HepG2 (cell line): ENCODE results near the gene SLC13A5. TPM values are rescaled to one million over a fixed set of nuclear protein-coding genes. Genes with fewer than 3 reads are reported as not detected.

Experiments
- ARID5B ChIP-seq: IDR thresholded peaks from 2 replicates; pipeline ENCODE4 v1.4.0; 2020; ENCODE audit warnings: mild to moderate bottlenecking, missing genetic modification reagents
- FOSL2 ChIP-seq: sonication (generic); formaldehyde crosslinking; IDR thresholded peaks from 2 replicates; pipeline ENCODE4 v1.4.0; 2020; ENCODE audit warnings: missing genetic modification reagents
- FOXK2 ChIP-seq: fragments of 450-650 bp; IDR thresholded peaks from 2 replicates; pipeline ENCODE4 v1.6.1; 2016
- FOXP4 ChIP-seq: sonication (generic); formaldehyde crosslinking; IDR thresholded peaks from 2 replicates; pipeline ENCODE4 v1.4.0; 2020; ENCODE audit warnings: missing genetic modification reagents
- HNRNPUL1 ChIP-seq: fragments of 200-400 bp; formaldehyde crosslinking; IDR thresholded peaks from 2 replicates; pipeline ENCODE4 v1.6.1; 2017; ENCODE audit warnings: low read depth, mild to moderate bottlenecking, low read length, moderate library complexity
- NFYC ChIP-seq: IDR thresholded peaks from 2 replicates; pipeline ENCODE4 v1.6.1; 2016; ENCODE audit warnings: missing genetic modification reagents, missing compliant biosample characterization
- NR2F1 ChIP-seq, 2 experiments: fragments of 450-650 bp in 1 of 2; formaldehyde crosslinking in 1 of 2; IDR thresholded peaks; 2 replicates each; pipeline versions ENCODE4 v1.5.0 to v1.6.1; 2016 to 2020; ENCODE audit warnings: mild to moderate bottlenecking in 1 of 2, missing compliant biosample characterization in 1 of 2, missing genetic modification reagents in 1 of 2, moderate library complexity in 1 of 2
- POGZ ChIP-seq: sonication (generic); formaldehyde crosslinking; IDR thresholded peaks from 2 replicates; pipeline ENCODE4 v1.4.0; 2020; ENCODE audit warnings: mild to moderate bottlenecking, missing genetic modification reagents
- PPARG ChIP-seq: conservative IDR thresholded peaks from 2 replicates; pipeline ENCODE4 v1.6.1; 2016; ENCODE audit warnings: missing biosample characterization, missing genetic modification reagents
- SETDB1 ChIP-seq: sonication (generic); formaldehyde crosslinking; IDR thresholded peaks from 2 replicates; pipeline ENCODE4 v1.5.1; 2020; ENCODE audit warnings: missing genetic modification reagents, mild to moderate bottlenecking, borderline replicate concordance
- SOX6 ChIP-seq, 2 experiments: fragments of 450-650 bp in 1 of 2; sonication (generic) in 1 of 2; formaldehyde crosslinking in 1 of 2; IDR thresholded peaks; 2 replicates each; pipeline versions ENCODE4 v1.4.0 to v1.6.1; 2017 to 2020; ENCODE audit warnings: antibody characterized with exemption in 1 of 2, mild to moderate bottlenecking in 1 of 2, missing genetic modification reagents in 1 of 2
- TARDBP ChIP-seq: sonication (generic); formaldehyde crosslinking; IDR thresholded peaks from 2 replicates; pipeline ENCODE4 v1.8.0; 2022; ENCODE audit warnings: mild to moderate bottlenecking, missing genetic modification reagents
- ZFX ChIP-seq: sonication (generic); formaldehyde crosslinking; IDR thresholded peaks from 2 replicates; pipeline ENCODE4 v1.4.0; 2020; ENCODE audit warnings: mild to moderate bottlenecking, low read depth, missing genetic modification reagents, moderate library complexity
- ZNF101 ChIP-seq: sonication (generic); formaldehyde crosslinking; IDR thresholded peaks from 2 replicates; pipeline ENCODE4 v1.4.0; 2020; ENCODE audit warnings: mild to moderate bottlenecking, low read depth, missing genetic modification reagents, borderline replicate concordance
- ZNF136 ChIP-seq: sonication (generic); formaldehyde crosslinking; IDR thresholded peaks from 2 replicates; pipeline ENCODE4 v1.8.1; 2022; ENCODE audit warnings: low read depth, mild to moderate bottlenecking, moderate library complexity, missing genetic modification reagents
- ZNF292 ChIP-seq: sonication (generic); formaldehyde crosslinking; IDR thresholded peaks from 2 replicates; pipeline ENCODE4 v1.8.1; 2022; ENCODE audit warnings: mild to moderate bottlenecking, low read depth, missing genetic modification reagents, borderline replicate concordance
- ZNF749 ChIP-seq: sonication (generic); formaldehyde crosslinking; IDR thresholded peaks from 2 replicates; pipeline ENCODE4 v1.8.0; 2022; ENCODE audit warnings: mild to moderate bottlenecking, missing genetic modification reagents, moderate library complexity, borderline replicate concordance
- polyA plus RNA-seq, 8 experiments: library from polyadenylated mRNA; depleted of rRNA in 3 of 8; stranded (reverse) in 7 of 8; unstranded in 1 of 8; fragments of >200 nt; fragmentation: Illumina TruSeq in 4 of 8; extraction: Trizol in 4 of 8; gene quantifications; 2 replicates each; pipeline versions ENCODE4 v1.2.1 to v1.2.3, GENCODE V29; 2011 to 2016; ENCODE audit warnings: low read depth in 4 of 8, missing spikeins in 1 of 8, mixed read lengths in 1 of 8; ENCODE audit not compliant: insufficient read depth in 1 of 8
- total RNA-seq, 5 experiments: library from RNA; depleted of rRNA; stranded (reverse); fragments of >200 nt; fragmentation: Illumina TruSeq; extraction: Trizol; gene quantifications; 2 replicates each; pipeline ENCODE4 v1.2.3, GENCODE V29; 2016; ENCODE audit warnings: low read depth in 1 of 5
- TF ChIP-seq, protein P1 (sequence below): sonication (generic); formaldehyde crosslinking; conservative IDR thresholded peaks from 2 replicates; pipeline ENCODE4 v1.4.0; 2020; ENCODE audit warnings: mild to moderate bottlenecking, missing genetic modification reagents, moderate library complexity

Gene SLC13A5
- total and polyA plus RNA-seq, 2 of the 13 experiments (the other 11 are each of a cell fraction or from before 2014, with no cell fraction given), result 42.8 to 310 TPM

- TF ChIP-seq, protein P1, sequence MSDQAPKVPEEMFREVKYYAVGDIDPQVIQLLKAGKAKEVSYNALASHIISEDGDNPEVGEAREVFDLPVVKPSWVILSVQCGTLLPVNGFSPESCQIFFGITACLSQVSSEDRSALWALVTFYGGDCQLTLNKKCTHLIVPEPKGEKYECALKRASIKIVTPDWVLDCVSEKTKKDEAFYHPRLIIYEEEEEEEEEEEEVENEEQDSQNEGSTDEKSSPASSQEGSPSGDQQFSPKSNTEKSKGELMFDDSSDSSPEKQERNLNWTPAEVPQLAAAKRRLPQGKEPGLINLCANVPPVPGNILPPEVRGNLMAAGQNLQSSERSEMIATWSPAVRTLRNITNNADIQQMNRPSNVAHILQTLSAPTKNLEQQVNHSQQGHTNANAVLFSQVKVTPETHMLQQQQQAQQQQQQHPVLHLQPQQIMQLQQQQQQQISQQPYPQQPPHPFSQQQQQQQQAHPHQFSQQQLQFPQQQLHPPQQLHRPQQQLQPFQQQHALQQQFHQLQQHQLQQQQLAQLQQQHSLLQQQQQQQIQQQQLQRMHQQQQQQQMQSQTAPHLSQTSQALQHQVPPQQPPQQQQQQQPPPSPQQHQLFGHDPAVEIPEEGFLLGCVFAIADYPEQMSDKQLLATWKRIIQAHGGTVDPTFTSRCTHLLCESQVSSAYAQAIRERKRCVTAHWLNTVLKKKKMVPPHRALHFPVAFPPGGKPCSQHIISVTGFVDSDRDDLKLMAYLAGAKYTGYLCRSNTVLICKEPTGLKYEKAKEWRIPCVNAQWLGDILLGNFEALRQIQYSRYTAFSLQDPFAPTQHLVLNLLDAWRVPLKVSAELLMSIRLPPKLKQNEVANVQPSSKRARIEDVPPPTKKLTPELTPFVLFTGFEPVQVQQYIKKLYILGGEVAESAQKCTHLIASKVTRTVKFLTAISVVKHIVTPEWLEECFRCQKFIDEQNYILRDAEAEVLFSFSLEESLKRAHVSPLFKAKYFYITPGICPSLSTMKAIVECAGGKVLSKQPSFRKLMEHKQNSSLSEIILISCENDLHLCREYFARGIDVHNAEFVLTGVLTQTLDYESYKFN (CRISPR knock-in tag), result peak; percentile 89
- peak; percentile 56 for TF ChIP-seq ARID5B (CRISPR knock-in tag)
- no peak for TF ChIP-seq SOX6 (IDR thresholded peaks at IDR 0.05)
- peak; percentile 56 for TF ChIP-seq SOX6 (CRISPR knock-in tag; IDR thresholded peaks at IDR 0.05)
- peak; percentile 58 for TF ChIP-seq POGZ
- TF ChIP-seq NFYC, result peak; percentile 53; the same call in 1 of the 2 replicates
- peak; percentile 13; the same call in 1 of the 2 replicates for TF ChIP-seq FOSL2 (CRISPR knock-in tag)
- TF ChIP-seq TARDBP (CRISPR knock-in tag), result peak; percentile 50; the same call in 1 of the 2 replicates
- no peak for TF ChIP-seq ZNF101 (CRISPR knock-in tag)
- no peak for TF ChIP-seq HNRNPUL1
- TF ChIP-seq NR2F1 (CRISPR knock-in tag; IDR thresholded peaks at IDR 0.05), result no peak
- TF ChIP-seq FOXP4 (CRISPR knock-in tag), result 0 out of 2 replicates have a peak, but pooled peaks have one; percentile 36
- TF ChIP-seq ZNF292, result 0 out of 2 replicates have a peak, but pooled peaks have one; percentile 43
- 0 out of 2 replicates have a peak, but pooled peaks have one; percentile 19 for TF ChIP-seq SETDB1 (CRISPR knock-in tag)
- TF ChIP-seq ZFX (CRISPR knock-in tag), result peak; percentile 57
- TF ChIP-seq ZNF749, result peak; percentile 58; the same call in 1 of the 2 replicates
- TF ChIP-seq ZNF136, result no peak
- peak; percentile 72 for TF ChIP-seq PPARG (CRISPR knock-in tag)
- peak; percentile 54; the same call in 1 of the 2 replicates for TF ChIP-seq FOXK2
Measured at GRCh38 chr17:6752068-6752909, 39.1 kb upstream of the SLC13A5 start (continued).
